B cell (primary cell): ENCODE results near the gene RHBDL1.

ENCODE experiments used
- EZH2 ChIP-seq: IDR thresholded peaks from 2 replicates; pipeline ENCODE4 v1.6.1; 2012; ENCODE audit warnings: borderline replicate concordance, low read depth, mild to moderate bottlenecking, moderate library complexity, low read length; ENCODE audit not compliant: insufficient read depth, poor library complexity, severe bottlenecking
- TF ChIP-seq, protein P1 (sequence below): fragments of 200-600 bp; IDR thresholded peaks from one replicate; pipeline ENCODE4 v1.8.0; 2022; ENCODE audit warnings: antibody characterized with exemption, mild to moderate bottlenecking

DNA sequence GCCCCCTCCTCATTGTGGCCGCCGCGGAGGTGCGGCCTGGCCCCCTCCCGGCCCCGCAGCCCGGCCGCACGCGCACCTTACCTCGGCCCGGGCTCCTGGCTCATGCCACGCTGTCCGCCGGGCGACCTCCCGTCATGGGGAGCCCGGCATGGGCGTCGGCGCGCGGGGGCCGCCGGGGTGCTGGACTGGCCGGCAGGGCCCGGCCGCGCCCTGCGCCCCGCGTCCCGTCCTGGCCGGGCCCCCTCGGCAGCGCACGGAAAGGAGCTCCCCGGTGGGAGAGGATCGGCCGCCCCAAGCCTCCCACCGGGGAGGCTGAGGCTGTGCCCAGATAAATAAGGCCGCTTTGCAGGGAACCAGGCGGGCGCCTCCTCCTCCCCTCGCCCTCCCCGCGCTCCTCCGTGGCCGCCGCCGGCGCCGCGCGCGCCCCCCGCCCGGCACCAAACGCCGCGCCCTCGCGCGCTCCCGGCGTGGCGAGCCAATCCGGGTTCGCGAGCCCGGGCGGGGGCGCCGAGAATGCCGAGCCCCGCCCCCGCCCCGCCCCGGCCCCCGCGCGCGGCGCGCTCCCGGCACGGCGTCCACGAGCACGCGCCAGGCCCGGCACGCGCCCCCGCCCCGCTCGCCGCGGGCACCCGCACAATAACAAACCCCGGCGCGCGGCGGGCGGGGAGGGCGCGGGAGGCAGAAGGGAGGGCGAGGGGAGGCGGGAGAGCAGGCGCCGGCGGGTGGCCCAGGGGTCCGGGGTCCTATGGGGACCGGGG, 30.1 kb downstream of the RHBDL1 start, which contains the start of gene FBXL16:
- TF ChIP-seq, protein P1, sequence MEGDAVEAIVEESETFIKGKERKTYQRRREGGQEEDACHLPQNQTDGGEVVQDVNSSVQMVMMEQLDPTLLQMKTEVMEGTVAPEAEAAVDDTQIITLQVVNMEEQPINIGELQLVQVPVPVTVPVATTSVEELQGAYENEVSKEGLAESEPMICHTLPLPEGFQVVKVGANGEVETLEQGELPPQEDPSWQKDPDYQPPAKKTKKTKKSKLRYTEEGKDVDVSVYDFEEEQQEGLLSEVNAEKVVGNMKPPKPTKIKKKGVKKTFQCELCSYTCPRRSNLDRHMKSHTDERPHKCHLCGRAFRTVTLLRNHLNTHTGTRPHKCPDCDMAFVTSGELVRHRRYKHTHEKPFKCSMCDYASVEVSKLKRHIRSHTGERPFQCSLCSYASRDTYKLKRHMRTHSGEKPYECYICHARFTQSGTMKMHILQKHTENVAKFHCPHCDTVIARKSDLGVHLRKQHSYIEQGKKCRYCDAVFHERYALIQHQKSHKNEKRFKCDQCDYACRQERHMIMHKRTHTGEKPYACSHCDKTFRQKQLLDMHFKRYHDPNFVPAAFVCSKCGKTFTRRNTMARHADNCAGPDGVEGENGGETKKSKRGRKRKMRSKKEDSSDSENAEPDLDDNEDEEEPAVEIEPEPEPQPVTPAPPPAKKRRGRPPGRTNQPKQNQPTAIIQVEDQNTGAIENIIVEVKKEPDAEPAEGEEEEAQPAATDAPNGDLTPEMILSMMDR = no peak
- TF ChIP-seq EZH2 = no peak
